Superior temporal gyrus (tissue), 1 donor: ENCODE results near the gene EVPLL.
A peak's percentile ranks its signal among the peaks of the same experiment; 100 is the strongest.
"Not testable (repeated sequence)": the region's sequence is repeated elsewhere in the genome, so short reads cannot be mapped to it uniquely, and the experiment has no call there.

Experiments used
- DNase-seq: peaks from one replicate; pipeline ENCODE4 v3.0.0-alpha.2; 2016; ENCODE audit errors: extremely low spot score

Gene EVPLL

DNA sequence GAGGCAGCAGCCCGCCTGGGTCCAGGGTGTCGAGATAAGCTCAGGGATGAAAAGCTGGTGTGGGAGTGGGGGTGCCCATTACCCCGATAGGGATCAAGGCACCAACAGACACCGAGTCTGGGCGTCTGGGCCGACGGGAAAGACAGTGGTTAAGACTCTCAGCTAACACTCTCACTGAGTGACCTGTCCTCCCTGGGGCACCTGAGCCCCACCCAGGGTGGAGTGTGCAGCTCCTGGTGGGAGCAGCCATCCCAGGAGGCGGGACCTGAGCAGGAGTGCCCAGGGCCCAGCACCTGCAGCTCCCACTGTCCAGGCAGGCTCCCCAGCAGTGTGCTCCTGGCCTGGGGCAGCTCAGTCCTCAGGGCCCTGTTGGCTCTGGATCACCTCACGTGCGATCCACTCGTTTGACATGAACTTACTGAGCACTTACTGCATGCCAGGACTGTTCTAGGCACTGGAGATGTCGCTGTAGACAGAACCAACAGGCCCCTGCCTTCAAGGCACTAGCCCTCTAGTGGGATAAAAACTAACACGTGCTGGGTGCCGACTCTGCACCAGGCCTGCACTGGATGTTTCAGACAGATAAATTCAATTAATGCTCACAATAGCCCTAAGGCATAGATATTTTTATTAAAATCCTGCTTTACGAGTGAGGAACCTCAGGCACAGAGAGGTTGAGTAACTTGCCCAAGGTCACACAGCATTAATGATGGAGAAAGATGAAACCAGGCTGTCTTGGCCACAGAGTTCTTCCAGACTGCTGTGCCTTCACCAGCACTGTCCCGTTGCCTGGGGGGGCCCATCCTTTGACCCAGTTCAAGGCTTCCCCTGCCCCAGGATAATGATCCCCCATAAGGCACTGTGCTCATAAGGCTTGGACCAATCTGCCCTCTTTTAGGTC, 1.9 kb downstream of the EVPLL start:
- DNase-seq: no peak

DNA sequence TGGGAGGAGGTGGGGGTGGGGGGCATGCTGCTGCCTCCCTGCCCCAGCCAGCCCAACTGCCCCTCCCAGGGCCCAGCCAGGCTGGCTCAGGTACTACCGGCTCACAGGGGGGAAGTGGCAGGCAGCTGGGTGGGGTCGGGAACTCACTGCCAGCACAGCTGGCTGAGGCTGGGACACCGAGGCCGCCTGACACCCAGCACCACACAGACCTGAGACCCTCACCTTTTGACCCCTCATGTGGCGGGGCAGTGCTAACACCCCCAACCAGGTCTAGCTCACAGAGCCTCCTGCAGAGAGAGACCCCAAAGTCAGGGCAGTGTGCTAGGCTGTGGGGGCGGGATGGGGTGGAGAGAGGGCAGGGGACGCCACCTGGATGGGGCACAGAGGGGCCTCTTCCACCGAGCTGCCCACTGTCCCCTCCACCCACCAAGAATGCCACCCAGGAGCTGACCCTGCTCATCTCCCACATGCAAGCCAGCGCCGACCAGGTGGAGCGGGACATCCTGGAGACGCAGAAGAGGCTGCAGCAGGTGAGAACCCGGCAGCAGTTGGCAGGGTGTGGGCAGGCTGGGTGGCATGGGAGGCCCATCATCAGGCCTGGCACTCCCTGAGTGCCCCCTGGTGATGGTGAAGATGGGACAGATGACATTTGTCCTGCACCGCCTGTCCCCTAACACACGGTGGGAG, 3.0 kb downstream of the EVPLL start:
- no peak for DNase-seq

- no peak for DNase-seq
These were observed 3.8 kb downstream of the EVPLL start for GRCh38 chr17:18381158-18381952.

GRCh38 chr17:18381953-18382245, 4.3 kb downstream of the EVPLL start:
- no peak for DNase-seq

GRCh38 chr17:18382441-18383078, 5.0 kb downstream of the EVPLL start:
- DNase-seq: no peak

DNA sequence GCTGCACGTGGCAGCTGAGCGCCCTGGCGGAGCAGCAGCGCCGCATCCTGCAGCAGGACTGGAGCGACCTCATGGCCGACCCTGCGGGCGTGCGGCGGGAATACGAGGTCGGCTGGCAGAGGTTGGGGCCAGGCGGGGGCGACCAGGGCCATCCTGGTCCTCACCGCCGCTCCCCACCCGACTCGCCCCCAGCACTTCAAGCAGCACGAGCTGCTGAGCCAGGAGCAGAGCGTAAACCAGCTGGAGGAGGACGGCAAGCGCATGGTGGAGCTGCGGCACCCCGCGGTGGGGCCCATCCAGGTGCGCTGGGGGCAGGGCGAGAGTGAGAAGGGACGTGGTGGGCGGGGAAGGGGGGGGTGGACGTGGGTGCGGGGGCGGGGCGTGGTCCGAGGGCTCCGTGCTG, 5.5 kb downstream of the EVPLL start:
- DNase-seq: not testable (repeated sequence)

DNA sequence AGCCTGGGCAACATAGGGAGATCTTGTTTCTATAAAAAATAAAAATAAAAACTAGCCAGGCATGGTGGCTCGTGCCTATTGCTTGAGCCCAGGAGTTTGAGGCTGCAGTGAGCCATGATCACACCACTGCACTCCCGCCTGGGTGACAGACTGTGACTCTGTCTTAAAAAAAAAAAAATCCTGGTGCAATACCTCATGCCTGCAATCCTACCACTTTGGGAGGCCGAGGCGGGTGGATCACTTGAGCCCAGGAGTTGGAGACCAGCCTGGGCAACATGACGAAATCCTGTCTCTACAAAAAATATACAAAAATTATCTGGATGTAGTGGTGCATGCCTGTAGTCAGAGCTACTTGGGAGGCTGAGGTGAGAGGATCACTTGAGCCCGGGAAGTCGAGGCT, 6.7 kb downstream of the EVPLL start:
- DNase-seq: not testable (repeated sequence)

GRCh38 chr17:18387583-18387982, 10.0 kb downstream of the EVPLL start:
- not testable (repeated sequence) for DNase-seq

DNA sequence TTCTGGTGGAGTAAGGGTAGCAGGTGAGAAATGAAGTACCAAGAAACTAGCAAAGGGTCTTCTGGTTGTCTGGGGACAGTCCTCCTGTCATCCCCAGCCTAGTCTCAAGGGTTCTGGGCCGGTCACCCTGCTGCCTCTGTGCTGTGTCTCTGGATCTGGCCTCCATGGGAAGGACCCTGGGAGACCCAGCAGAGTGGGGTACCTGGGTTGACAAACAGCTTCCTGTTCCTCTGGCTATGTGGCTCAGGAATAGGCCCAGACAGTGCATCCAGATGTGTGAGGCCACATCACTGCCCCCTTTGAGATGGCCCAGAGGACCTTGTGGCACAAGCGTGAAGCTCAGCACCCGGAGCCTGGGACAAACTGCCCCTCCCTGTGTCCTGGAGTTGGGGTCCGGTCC, 10.7 kb downstream of the EVPLL start:
- DNase-seq: not testable (repeated sequence)

- not testable (repeated sequence) for DNase-seq
These were observed 11.2 kb downstream of the EVPLL start for GRCh38 chr17:18388728-18389127.

DNA sequence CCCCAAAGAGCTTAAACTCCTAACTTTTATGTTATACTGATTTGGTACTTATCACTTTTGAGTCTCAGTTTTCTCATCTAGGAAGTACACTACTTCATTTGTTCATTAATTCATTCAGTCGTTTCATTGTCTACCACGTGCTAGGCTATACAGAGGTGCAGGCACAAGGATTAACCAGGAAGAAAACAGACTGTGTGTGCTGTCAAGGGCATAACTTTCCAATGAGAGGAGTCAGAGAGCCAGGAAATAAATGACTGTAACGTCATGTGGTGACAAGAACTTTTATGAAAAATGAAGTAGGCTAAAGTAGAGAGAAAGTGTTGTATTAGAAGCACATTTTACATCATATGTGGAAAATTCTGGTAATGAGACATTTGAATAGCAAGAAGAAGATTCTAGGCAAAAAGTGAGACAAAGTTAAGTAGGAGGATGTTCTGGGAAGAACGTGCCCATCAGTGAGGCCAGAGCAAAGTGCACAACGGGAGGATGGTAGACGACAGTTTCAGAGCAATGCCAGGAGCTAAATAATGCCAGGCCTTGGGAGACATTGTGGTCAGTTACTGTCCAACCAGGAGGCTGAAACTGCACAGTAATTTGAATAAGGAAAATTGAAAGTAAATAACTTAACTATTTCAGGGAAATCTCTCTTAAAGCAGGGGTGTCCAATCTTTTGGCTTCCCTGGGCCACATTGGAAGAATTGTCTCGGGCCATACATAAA, 24.5 kb downstream of the EVPLL start:
- not testable (repeated sequence) for DNase-seq

- DNase-seq: not testable (repeated sequence)
These were observed 25.6 kb downstream of the EVPLL start for GRCh38 chr17:18403166-18403565.

GRCh38 chr17:18403604-18404003, 26.0 kb downstream of the EVPLL start:
- DNase-seq: not testable (repeated sequence)

DNA sequence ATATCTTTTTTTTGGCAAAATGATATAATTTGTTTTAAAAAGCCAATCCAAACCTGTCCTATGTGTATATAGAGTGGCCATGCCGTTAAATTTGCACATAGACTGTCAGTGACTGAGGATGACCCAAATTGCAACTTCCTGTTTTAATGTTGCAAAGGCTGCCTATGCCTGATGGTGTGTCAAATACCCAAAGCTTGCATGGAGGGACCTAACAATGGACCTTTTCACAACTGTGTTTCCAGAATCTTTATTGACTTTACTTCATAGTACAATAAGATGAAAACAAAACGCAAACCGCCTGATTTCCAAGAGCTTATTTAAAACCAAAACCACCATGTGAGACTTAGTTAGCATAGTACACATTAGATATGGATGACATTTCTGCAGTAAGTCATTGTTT, 31.3 kb downstream of the EVPLL start:
- peak; percentile 51 for DNase-seq

GRCh38 chr17:18409321-18409720, 31.7 kb downstream of the EVPLL start:
- not testable (repeated sequence) for DNase-seq

DNA sequence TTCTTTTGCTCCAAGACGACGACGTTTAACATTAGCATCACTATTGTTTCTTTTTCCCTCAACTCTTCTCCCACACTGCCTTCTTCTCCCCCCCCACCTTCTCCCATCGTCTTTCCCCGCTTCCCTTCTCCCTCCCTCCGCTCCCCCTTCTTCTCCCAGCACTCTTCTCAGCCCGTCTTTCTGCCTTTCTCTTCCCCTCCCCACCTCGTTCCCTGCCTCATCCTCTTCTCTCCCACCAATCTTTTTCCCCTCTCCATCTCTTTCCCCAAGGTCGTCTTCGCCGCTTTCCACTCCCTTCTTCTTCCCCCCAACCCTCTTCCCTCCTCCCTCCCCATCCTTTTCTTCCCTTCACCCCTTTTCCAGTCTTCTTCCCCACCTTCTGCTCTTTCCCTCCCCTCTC, 33.2 kb downstream of the EVPLL start:
- DNase-seq: not testable (repeated sequence)

DNA sequence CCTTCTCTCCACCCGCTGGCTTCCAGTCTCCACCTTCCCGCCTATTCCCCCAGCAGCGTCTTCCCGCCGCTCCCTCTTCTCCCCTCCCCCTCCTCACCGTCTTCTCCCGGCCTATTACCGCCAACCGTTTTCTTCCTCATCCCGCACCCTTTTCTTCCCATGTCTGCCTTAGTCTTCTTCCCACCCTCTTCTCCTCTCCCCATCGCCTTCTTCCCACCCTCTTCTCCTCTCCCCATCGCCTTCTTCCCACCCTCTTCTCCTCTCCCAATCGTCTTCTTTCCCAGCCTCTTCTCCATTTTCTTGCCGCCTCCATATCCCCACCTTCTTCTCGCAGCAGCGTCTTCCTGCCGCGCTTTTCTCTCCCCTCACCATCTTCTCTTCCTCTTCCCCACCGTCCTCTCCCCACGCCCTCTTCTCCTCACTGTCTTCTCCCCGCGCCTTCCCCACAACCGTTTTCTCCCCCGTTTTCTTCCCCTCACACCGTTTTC, 33.8 kb downstream of the EVPLL start:
- DNase-seq: peak; percentile 21

- not testable (repeated sequence) for DNase-seq
These were observed 34.5 kb downstream of the EVPLL start for GRCh38 chr17:18412001-18412538.

GRCh38 chr17:18421521-18421920, 43.9 kb downstream of the EVPLL start:
- peak; percentile 0 for DNase-seq

- DNase-seq: not testable (repeated sequence)
These were observed 44.9 kb downstream of the EVPLL start for GRCh38 chr17:18422464-18422863.

DNA sequence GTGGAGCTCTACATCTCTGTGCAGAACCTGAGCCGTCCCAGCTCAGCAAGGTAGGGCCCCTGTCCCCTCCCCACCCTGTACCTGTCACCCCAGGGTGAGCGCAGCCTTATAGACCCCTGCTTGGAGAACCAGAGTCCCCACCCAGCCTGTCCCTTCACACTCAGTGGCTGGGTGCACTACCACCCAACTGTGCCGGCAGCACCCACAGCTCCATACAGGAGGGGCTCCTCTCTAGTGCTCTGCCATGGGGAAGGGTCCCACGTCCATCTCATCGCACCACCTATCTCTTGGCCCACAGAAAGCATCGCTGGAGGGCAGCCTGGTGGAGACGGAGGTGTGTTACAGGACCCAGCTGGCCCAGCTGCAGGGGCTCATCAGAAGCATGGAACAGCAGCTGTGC, 45.4 kb downstream of the EVPLL start:
- not testable (repeated sequence) for DNase-seq
